Dermis blood vessel endothelial cell (primary cell): ENCODE measurements around the gene EVC2. TPM values are rescaled to one million over a fixed set of nuclear protein-coding genes. Genes with fewer than 3 reads are reported as not detected.

Experiments used
- DNase-seq: peaks from one replicate; pipeline ENCODE4 v3.0.0; 2010
- total RNA-seq: library from RNA; depleted of rRNA; stranded (reverse); fragments of >200 nt; gene quantifications from 2 replicates; pipeline ENCODE4 v1.2.3, GENCODE V29; 2014

Gene EVC2
- total RNA-seq: 8.7 and 11.9 TPM in 2 replicates

- peak; percentile 54 for DNase-seq
These were observed at the start of gene EVC2 for GRCh38 chr4:5708449-5709206. EVC2 (minus strand) TSS chr4:5708559; CDS start chr4:5708513, 46 bp downstream.

GRCh38 chr4:5757954-5758353 lies 49.6 kb upstream of the EVC2 start:
- DNase-seq: no peak

- DNase-seq: no peak
These were observed 49.2 kb upstream of the EVC2 start for GRCh38 chr4:5757536-5757935.

- DNase-seq: no peak
These were observed 48.7 kb upstream of the EVC2 start for GRCh38 chr4:5757091-5757490.

- DNase-seq: no peak
These were observed 47.9 kb upstream of the EVC2 start for GRCh38 chr4:5756271-5756670.

GRCh38 chr4:5755679-5756078 lies 47.3 kb upstream of the EVC2 start:
- no peak for DNase-seq

GRCh38 chr4:5755161-5755560 lies 46.8 kb upstream of the EVC2 start:
- no peak for DNase-seq

GRCh38 chr4:5754529-5754881 lies 46.1 kb upstream of the EVC2 start:
- no peak for DNase-seq

GRCh38 chr4:5753766-5754528 lies 45.6 kb upstream of the EVC2 start:
- DNase-seq: peak; percentile 91

- no peak for DNase-seq
These were observed 45.0 kb upstream of the EVC2 start for GRCh38 chr4:5753366-5753765.

- peak; percentile 71 for DNase-seq
These were observed 44.2 kb upstream of the EVC2 start for GRCh38 chr4:5752376-5753184.

- DNase-seq: no peak
These were observed 43.5 kb upstream of the EVC2 start for GRCh38 chr4:5751666-5752375.

- DNase-seq: no peak
These were observed 42.7 kb upstream of the EVC2 start for GRCh38 chr4:5750946-5751665.

- DNase-seq: no peak
These were observed 41.9 kb upstream of the EVC2 start for GRCh38 chr4:5750052-5750945.

- no peak for DNase-seq
These were observed 41.2 kb upstream of the EVC2 start for GRCh38 chr4:5749568-5749967.

- DNase-seq: peak; percentile 90
These were observed 39.5 kb upstream of the EVC2 start for GRCh38 chr4:5747738-5748375.

GRCh38 chr4:5746829-5747737 lies 38.7 kb upstream of the EVC2 start:
- DNase-seq: peak; percentile 66

GRCh38 chr4:5746250-5746649 lies 37.9 kb upstream of the EVC2 start:
- no peak for DNase-seq

- no peak for DNase-seq
These were observed 34.6 kb upstream of the EVC2 start for GRCh38 chr4:5742968-5743367.
